Measurements from ENCODE around the gene SOX18.

SOX18 gene

GRCh38 chr20:64067733-64068307 is 18.4 kb upstream of the SOX18 start:
- no peak for DNase-seq (ENCODE audit: low read depth)

GRCh38 chr20:64067005-64067632 is 17.7 kb upstream of the SOX18 start:
- DNase-seq (ENCODE audit: low read depth) = no peak

- peak; percentile 61 for DNase-seq (ENCODE audit: low read depth)
These were observed 16.5 kb upstream of the SOX18 start for GRCh38 chr20:64065974-64066343.

GRCh38 chr20:64065062-64065973 is 15.9 kb upstream of the SOX18 start:
- DNase-seq (ENCODE audit: low read depth) = no peak

- no peak for DNase-seq (ENCODE audit: low read depth)
These were observed 14.8 kb upstream of the SOX18 start for GRCh38 chr20:64064145-64064698.

GRCh38 chr20:64063389-64064144 is 14.1 kb upstream of the SOX18 start:
- DNase-seq (ENCODE audit: low read depth) = no peak

- peak; percentile 93 for DNase-seq (ENCODE audit: low read depth)
These were observed 13.4 kb upstream of the SOX18 start, which contains the start of gene TCEA2 for GRCh38 chr20:64062596-64063388. TCEA2 (plus strand) TSS chr20:64063198; CDS start chr20:64063313, 115 bp downstream.

- no peak for DNase-seq (ENCODE audit: low read depth)
These were observed 12.8 kb upstream of the SOX18 start for GRCh38 chr20:64062276-64062595.

- no peak for DNase-seq (ENCODE audit: low read depth)
These were observed 9.1 kb upstream of the SOX18 start for GRCh38 chr20:64058536-64058935.

GRCh38 chr20:64057628-64058498 is 8.4 kb upstream of the SOX18 start:
- DNase-seq (ENCODE audit: low read depth) = peak; percentile 82

- no peak for DNase-seq (ENCODE audit: low read depth)
These were observed 7.6 kb upstream of the SOX18 start for GRCh38 chr20:64056889-64057627.

- DNase-seq (ENCODE audit: low read depth) = no peak
These were observed 7.1 kb upstream of the SOX18 start for GRCh38 chr20:64056639-64056888.

GRCh38 chr20:64055893-64056638 is 6.6 kb upstream of the SOX18 start:
- DNase-seq (ENCODE audit: low read depth) = no peak

- no peak for DNase-seq (ENCODE audit: low read depth)
These were observed 6.0 kb upstream of the SOX18 start for GRCh38 chr20:64055396-64055892.

GRCh38 chr20:64053841-64054661 is 4.6 kb upstream of the SOX18 start:
- no peak for DNase-seq (ENCODE audit: low read depth)

- no peak for DNase-seq (ENCODE audit: low read depth)
These were observed 3.8 kb upstream of the SOX18 start for GRCh38 chr20:64052987-64053840.

- DNase-seq (ENCODE audit: low read depth) = no peak
These were observed 2.9 kb upstream of the SOX18 start for GRCh38 chr20:64052326-64052722.

Measured in activated T-cell treated with anti-CD3 and anti-CD28 coated beads for 48 hours (primary cell).